Naive thymus-derived CD8-positive, alpha-beta T cell (primary cell): ENCODE results near the gene GREB1. TPM values are rescaled to one million over a fixed set of nuclear protein-coding genes. Genes with fewer than 3 reads are reported as not detected.
A peak's percentile ranks its signal among the peaks of the same experiment; 100 is the strongest.
"Not testable (repeated sequence)": the region's sequence is repeated elsewhere in the genome, so short reads cannot be mapped to it uniquely, and the experiment has no call there.

Experiments used
- ATAC-seq, 2 donors: fragments of 150-1000 bp; cut with Tn5 transposase in 1 of 2; sonication (Bioruptor Pico), chemical (Tn5 transposase) in 1 of 2; 1 replicate in 1 of 2; 2 replicates in 1 of 2; pipeline ENCODE4 v1.10.0; 2021; ENCODE audit warnings: mild to moderate bottlenecking in 2 of 2, moderate library complexity in 2 of 2
- POLR2A ChIA-PET: fragments of 350-600 bp; sonication (Branson Sonifier 250); formaldehyde crosslinking; loops from one replicate; lab custom pipeline; 2021; ENCODE audit warnings: antibody characterized with exemption; lab: Charles Lee
- DNase-seq, 10 donors: peaks; one replicate each; pipeline versions ENCODE4 v3.0.0 to v3.0.0-alpha.2; 2020 to 2022
- H3K27ac Mint-ChIP-seq, 10 donors: one replicate each; pipeline ENCODE4 v1.8.0; 2020 to 2022; ENCODE audit warnings: mild to moderate bottlenecking in 10 of 10, mixed read lengths in 10 of 10, moderate library complexity in 4 of 10, inconsistent platforms in 1 of 10
- H3K27me3 Mint-ChIP-seq, 5 donors: one replicate each; pipeline ENCODE4 v1.8.0; 2021 to 2022; ENCODE audit warnings: mixed read lengths in 5 of 5
- H3K36me3 Mint-ChIP-seq, 3 donors: one replicate each; pipeline ENCODE4 v1.8.0; 2020 to 2022; ENCODE audit warnings: mixed read lengths in 3 of 3, mild to moderate bottlenecking in 2 of 3, inconsistent platforms in 1 of 3
- H3K4me1 Mint-ChIP-seq, 4 donors: one replicate each; pipeline ENCODE4 v1.8.0; 2021 to 2022; ENCODE audit warnings: mixed read lengths in 4 of 4
- H3K4me3 Mint-ChIP-seq, 10 donors: one replicate each; pipeline ENCODE4 v1.8.0; 2020 to 2022; ENCODE audit warnings: mild to moderate bottlenecking in 10 of 10, mixed read lengths in 10 of 10, moderate library complexity in 6 of 10, inconsistent platforms in 1 of 10
- H3K9me3 Mint-ChIP-seq, 9 donors: one replicate each; pipeline ENCODE4 v1.8.0; 2020 to 2022; ENCODE audit warnings: mixed read lengths in 9 of 9, mild to moderate bottlenecking in 3 of 9, inconsistent platforms in 1 of 9, moderate library complexity in 1 of 9
- polyA plus RNA-seq, 3 donors: library from polyadenylated mRNA; unstranded; fragments of 300-500 nt; fragmentation: Illumina TruSeq; gene quantifications; one replicate each; pipeline ENCODE4 v1.2.3, GENCODE V29; 2021
- total RNA-seq, 8 experiments: library from RNA in 2 of 8; stranded (reverse) in 2 of 8; gene quantifications; one replicate each; pipeline ENCODE4 v1.2.3 and lab custom pipeline; 2021 to 2026

GREB1 gene
- total and polyA plus RNA-seq, 5 experiments from 2014 or later = 0.05 to 1.1 (median 0.41) TPM

DNA sequence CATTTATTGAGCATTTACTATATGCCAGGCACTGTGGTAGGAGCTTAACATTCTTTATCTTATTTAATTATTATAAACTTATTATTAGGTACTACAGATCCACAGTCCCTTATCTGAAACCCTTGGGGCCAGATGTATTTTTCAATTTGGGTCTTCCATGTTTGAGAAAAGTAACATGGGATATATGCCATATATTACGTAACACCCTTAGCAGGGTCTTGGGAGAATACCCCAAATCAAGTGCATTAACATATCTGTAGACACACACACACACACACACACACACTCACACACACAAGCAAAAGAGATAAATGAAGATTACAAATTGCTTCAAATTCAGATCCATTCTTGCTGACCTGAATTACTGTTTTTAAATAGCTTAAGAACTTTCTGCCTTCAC is 122.4 kb downstream of the GREB1 start:
- peaks cover 5 to 40% (median 13%) of the 10 kb centered on the region in 5 donors for H3K27me3 Mint-ChIP-seq
- no peaks in the 10 kb centered on the region for H3K9me3 Mint-ChIP-seq
- DNase-seq = no peak
- POLR2A ChIA-PET = no interaction called here
- H3K4me3 Mint-ChIP-seq = no peak overlapping the region
- peaks cover 0 to 1% (median 0%) of the 10 kb centered on the region in 4 donors for H3K4me1 Mint-ChIP-seq
- ATAC-seq = no peak
- H3K36me3 Mint-ChIP-seq = no peaks in the 10 kb centered on the region
- H3K27ac Mint-ChIP-seq = no peak overlapping the region

DNA sequence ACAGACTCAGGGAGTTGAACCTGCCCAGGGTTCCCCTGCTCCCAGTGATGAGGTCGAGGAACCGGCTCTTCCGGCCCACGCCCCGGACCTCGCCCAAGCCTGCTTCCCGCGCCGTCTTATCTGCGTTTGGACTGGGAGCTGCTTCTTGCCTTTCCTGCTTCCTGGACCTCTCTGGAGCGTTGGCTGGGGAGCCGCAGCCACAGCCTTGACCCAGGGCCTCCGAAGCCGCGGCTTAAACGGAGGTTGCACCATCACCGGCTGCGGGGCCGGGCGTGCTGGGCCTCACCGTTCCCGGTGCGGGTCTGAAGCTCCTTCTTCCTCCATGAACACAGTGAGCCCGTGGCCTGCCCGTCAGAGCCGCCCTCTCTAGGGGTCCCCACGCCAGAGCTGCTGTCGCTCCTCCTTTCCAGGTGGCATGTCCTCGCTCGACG is 122.8 kb downstream of the GREB1 start:
- Mint-ChIP-seq H3K4me1 (peaks cover 0 to 1% (median 0%) of the 10 kb centered on the region in 4 donors), H3K4me3 (no peak overlapping the region), H3K36me3 (no peaks in the 10 kb centered on the region), H3K9me3 (peaks cover 0 to under 1% (median 0%) of the 10 kb centered on the region in 9 donors), H3K27me3 (peaks cover 5 to 44% (median 13%) of the 10 kb centered on the region in 5 donors), H3K27ac (no peak overlapping the region)
- DNase-seq = no peak
- ATAC-seq = no peak
- POLR2A ChIA-PET = no interaction called here

DNA sequence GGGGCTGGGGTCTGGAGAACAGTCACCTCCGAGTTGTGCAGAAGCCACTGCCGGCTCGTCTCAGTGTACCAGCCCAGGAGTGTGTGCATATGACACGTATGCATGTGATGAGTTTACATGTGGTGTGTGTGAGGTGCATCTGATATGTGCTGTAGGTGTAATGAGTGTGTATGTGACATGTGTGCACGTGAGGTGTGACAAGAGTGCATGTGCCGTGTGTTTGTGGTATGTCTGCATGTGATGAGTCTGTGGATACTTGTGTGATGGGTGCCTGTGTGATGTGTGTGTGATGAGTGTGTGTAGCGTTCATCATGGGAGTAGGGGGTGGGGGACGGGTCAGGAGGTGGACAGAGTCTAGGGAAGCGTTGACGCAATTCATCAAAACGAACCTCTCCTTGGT is 123.3 kb downstream of the GREB1 start:
- peak overlapping the region in 1 of 10 donors; percentile 40 for H3K27ac Mint-ChIP-seq
- H3K4me3 Mint-ChIP-seq = peak overlapping the region in 1 of 10 donors; percentile 35
- H3K27me3 Mint-ChIP-seq = peaks cover 5 to 49% (median 17%) of the 10 kb centered on the region in 5 donors
- POLR2A ChIA-PET = no interaction called here
- ATAC-seq (no peak), DNase-seq (no peak)
- H3K36me3 Mint-ChIP-seq = peaks cover 2 to 4% (median 2%) of the 10 kb centered on the region in 3 donors
- peaks cover 0 to 1% (median 0%) of the 10 kb centered on the region in 4 donors for H3K4me1 Mint-ChIP-seq
- peaks cover 0 to 6% (median 4%) of the 10 kb centered on the region in 9 donors for H3K9me3 Mint-ChIP-seq

DNA sequence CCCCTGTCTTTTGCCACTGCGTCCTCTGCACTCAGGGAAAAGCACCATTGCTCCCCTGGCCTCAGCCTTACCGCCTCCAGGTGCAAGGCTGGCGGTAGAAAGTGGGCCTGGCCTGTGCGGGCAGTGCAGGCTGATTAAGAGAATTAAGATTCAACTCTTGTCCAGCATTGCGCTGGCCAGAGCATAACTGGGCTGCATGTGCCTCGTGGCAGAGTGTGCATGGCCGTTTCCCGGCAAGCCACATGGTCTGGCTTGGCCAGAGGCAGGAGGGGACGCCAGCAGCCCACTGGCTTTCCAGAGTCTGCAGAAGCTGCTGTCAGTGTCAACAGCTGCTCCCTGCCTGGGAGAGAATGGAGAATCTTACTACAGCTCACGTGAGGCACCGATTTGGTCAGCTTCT is 123.8 kb downstream of the GREB1 start:
- POLR2A ChIA-PET = no interaction called here
- Mint-ChIP-seq H3K9me3 (peaks cover 0 to 10% (median 5%) of the 10 kb centered on the region in 9 donors), H3K27me3 (peaks cover 5 to 51% (median 18%) of the 10 kb centered on the region in 5 donors), H3K4me1 (peaks cover 0 to 1% (median 0%) of the 10 kb centered on the region in 4 donors), H3K36me3 (peaks cover 2 to 6% (median 2%) of the 10 kb centered on the region in 3 donors), H3K27ac (no peak overlapping the region), H3K4me3 (no peak overlapping the region)
- DNase-seq (no peak), ATAC-seq (no peak)

DNA sequence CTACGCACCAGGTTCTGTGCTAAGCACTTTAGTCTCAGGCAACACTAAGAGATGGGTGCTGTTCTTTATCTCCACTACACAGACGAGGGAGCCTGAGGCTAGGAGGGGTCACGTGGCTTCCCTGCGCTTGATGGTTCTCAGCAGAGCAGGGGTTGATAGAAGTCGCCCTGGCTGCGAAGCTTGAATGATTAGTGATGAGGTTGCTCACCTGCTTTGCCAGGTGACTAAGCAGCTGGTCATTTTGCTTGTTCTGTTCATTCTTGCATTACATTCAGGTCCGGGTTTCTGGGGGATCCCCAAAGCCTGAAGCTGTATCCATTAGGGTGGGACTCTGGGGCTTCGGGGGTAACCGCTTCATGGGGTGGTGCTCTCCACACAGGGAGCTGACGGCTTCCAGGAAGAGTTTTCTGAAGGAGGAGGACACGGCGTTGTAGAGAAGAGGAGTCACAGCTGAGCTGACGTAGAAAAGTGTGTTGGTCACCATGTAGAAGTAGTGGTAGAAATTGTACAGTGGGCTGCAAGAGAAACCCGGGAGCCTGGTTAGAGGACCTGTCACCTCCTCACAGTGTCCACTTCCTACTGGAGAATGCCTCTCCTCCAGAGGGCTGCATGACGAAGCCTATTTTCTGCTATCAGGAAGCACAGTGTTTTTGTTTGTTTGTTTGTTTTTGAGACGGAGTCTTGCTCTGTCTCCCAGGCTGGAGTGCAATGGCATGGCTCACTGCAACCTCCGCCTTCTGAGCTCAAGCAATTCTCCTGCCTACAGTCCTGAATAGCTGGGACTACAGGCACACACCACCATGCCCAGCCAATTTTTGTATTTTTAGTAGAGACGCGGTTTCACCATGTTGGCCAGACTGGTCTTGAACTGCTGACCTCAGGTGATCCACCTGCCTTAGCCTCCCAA is 124.6 kb downstream of the GREB1 start:
- ATAC-seq (no peak), DNase-seq (no peak)
- peaks cover 5 to 57% (median 23%) of the 10 kb centered on the region in 5 donors for H3K27me3 Mint-ChIP-seq
- POLR2A ChIA-PET = no interaction called here
- peaks cover 0 to 1% (median 0%) of the 10 kb centered on the region in 4 donors for H3K4me1 Mint-ChIP-seq
- H3K36me3 Mint-ChIP-seq = peaks cover 2 to 11% (median 2%) of the 10 kb centered on the region in 3 donors
- H3K9me3 Mint-ChIP-seq = peaks cover 0 to 19% (median 11%) of the 10 kb centered on the region in 9 donors
- no peak overlapping the region for H3K27ac Mint-ChIP-seq
- peak overlapping the region in 1 of 10 donors; percentile 28 for H3K4me3 Mint-ChIP-seq

DNA sequence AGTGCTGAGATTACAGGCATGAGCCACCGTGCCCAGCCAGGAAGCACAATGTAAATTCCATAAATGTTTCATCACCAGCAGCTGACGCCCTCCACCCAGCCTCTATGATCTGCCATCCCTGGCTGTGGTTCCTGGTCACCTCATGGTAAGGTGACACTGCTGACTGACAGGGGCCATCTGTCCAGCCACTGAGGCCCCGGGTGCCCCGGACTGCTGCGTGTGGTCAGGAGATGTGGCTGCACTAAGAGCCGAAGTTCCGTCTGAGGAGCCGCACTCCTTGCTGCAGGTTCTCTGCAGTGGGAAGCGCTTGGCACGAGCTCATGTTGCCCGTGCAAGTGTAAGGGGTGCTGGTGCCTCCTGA is 125.2 kb downstream of the GREB1 start:
- Mint-ChIP-seq H3K27ac (no peak overlapping the region), H3K9me3 (peaks cover 0 to 22% (median 11%) of the 10 kb centered on the region in 9 donors), H3K4me3 (no peak overlapping the region), H3K4me1 (peaks cover 0 to 1% (median 0%) of the 10 kb centered on the region in 4 donors), H3K27me3 (peaks cover 5 to 63% (median 26%) of the 10 kb centered on the region in 5 donors), H3K36me3 (peaks cover 2 to 11% (median 2%) of the 10 kb centered on the region in 3 donors)
- POLR2A ChIA-PET = no interaction called here
- no peak for ATAC-seq
- DNase-seq = no peak

DNA sequence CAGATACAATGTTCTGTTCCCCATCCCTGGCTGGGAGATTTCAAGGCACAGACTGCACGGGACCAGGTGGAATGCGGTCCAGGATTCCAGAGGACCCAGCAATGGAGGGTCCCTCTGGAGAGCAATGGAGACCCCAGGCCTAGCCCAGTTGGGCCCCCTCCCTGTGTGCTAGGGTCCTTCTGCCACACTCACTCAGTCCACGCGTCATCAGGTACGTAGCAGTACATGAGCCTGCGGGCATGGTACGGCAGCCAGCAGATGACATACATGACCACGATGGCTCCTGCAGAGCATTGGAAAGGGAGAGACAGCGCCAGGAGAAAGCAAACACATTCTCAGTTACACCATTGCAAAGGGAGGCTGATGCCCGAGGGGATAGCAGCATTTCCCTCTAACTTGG is 126.0 kb downstream of the GREB1 start:
- no peak for DNase-seq
- no peak for ATAC-seq
- Mint-ChIP-seq H3K4me3 (no peak overlapping the region), H3K36me3 (peaks cover 2 to 11% (median 2%) of the 10 kb centered on the region in 3 donors), H3K4me1 (peaks cover 0 to 1% (median 0%) of the 10 kb centered on the region in 4 donors), H3K9me3 (peaks cover 0 to 22% (median 11%) of the 10 kb centered on the region in 9 donors), H3K27ac (no peak overlapping the region), H3K27me3 (peaks cover 5 to 63% (median 26%) of the 10 kb centered on the region in 5 donors)
- POLR2A ChIA-PET = no interaction called here

DNA sequence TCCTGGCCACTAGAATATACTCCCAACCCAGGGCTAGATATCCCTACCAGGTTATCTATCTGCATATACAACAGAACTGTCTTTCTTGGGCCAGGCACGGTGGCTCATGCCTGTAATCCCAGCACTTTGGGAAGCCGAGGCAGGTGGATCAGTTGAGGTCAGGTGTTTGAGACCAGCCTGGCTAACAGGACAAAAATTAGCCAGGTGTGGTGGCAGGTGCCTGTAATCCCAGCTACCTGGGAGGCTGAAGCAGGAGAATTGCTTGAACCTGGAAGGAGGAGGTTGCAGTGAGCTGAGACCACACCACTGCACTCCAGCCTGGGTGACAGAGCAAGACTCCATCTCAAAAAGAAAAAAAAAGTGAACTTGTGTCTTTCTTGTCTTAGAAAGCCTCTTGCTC is 126.6 kb downstream of the GREB1 start:
- POLR2A ChIA-PET, H3K4me3 Mint-ChIP-seq, ATAC-seq, DNase-seq, H3K4me1 Mint-ChIP-seq: not testable (repeated sequence)
- Mint-ChIP-seq H3K36me3 (peaks cover 2 to 11% (median 2%) of the 10 kb centered on the region in 3 donors), H3K27ac (peak overlapping the region in 1 of 10 donors; percentile 35), H3K9me3 (peaks cover 0 to 22% (median 11%) of the 10 kb centered on the region in 9 donors), H3K27me3 (peaks cover 5 to 63% (median 26%) of the 10 kb centered on the region in 5 donors)

DNA sequence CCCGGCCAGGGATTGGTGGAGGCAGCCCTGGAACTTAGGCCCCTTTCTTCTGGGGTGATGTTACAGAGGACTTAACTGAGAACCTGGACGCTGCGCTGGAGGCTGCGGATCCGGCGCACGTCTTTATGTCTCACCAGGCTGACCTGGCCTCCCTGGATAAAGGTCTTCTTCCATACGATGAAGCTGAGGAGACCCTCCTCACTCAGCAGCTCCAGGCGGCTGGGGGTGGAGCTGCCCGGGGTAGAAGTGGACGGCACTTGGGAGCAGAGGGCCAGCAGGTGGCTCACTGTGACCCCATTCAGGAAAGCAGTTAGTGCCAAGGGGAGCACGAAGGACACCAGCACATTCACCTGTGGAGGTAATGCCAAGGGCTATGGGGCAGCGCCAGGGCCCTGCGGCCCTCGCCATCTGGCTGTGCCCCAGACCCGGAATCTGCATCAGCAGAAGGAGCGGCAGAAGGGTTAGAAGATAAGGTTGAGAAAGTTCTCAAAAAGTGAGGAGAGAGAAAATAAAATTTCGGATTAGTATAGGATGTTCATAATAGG is 128.1 kb downstream of the GREB1 start:
- Mint-ChIP-seq H3K4me1 (no peaks in the 10 kb centered on the region), H3K27ac (peak overlapping the region in 1 of 10 donors; percentile 88), H3K36me3 (peaks cover 2 to 11% (median 2%) of the 10 kb centered on the region in 3 donors), H3K4me3 (no peak overlapping the region), H3K9me3 (peaks cover 0 to 22% (median 11%) of the 10 kb centered on the region in 9 donors), H3K27me3 (peaks cover 5 to 56% (median 31%) of the 10 kb centered on the region in 5 donors)
- POLR2A ChIA-PET = no interaction called here
- ATAC-seq (no peak), DNase-seq (no peak)

DNA sequence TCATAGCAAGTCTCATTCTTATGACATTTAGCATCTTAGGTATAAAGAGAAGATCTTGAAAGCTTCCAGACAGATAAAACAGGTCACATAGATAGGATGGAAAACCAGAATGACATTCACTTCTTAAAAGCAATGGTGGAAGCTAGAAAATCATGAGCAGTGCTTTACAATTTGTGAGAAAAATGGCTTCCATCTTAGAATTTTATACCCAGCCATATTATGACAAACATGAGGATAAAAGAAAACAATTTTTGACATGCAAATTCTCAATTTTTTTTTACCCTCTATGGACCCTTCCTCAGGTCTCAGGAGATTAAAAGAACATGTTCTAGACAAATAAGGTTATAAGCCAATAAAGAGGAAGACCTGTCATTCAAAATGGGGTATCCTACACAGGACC is 129.0 kb downstream of the GREB1 start:
- no peak overlapping the region for H3K4me3 Mint-ChIP-seq
- peaks cover 0 to 22% (median 11%) of the 10 kb centered on the region in 9 donors for H3K9me3 Mint-ChIP-seq
- no peak for DNase-seq
- peaks cover 3 to 55% (median 35%) of the 10 kb centered on the region in 5 donors for H3K27me3 Mint-ChIP-seq
- POLR2A ChIA-PET = interaction anchor here (0.6 kb wide), 1 partner anchor 1063 kb away, joined by 3 read pairs; no protein-coding TSS in a partner anchor
- H3K4me1 Mint-ChIP-seq = no peaks in the 10 kb centered on the region
- H3K36me3 Mint-ChIP-seq = peaks cover 2 to 11% (median 2%) of the 10 kb centered on the region in 3 donors
- no peak overlapping the region for H3K27ac Mint-ChIP-seq
- no peak for ATAC-seq

DNA sequence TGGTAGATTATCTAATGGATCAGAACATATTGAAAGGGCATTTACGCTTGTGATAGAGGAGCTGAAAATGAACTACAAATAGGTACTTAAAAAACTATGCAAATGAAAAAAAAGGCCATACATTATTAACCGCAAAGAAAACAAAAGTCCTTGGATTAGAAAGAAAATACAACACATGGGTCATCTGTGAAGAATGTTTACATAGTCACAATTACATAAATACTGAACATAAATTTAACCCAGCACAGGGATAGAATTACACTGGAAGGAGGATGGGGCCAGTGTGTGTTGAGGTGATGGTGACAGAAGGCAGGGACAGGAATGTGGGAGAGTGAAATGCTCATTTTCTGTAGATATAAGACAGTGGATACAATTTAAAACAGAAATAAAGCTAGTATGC is 129.6 kb downstream of the GREB1 start:
- Mint-ChIP-seq H3K27me3 (peaks cover 6 to 55% (median 37%) of the 10 kb centered on the region in 5 donors), H3K9me3 (peaks cover 0 to 22% (median 11%) of the 10 kb centered on the region in 9 donors), H3K27ac (no peak overlapping the region), H3K4me1 (no peaks in the 10 kb centered on the region), H3K36me3 (peaks cover 2 to 11% (median 2%) of the 10 kb centered on the region in 3 donors), H3K4me3 (no peak overlapping the region)
- ATAC-seq (no peak), DNase-seq (no peak)
- POLR2A ChIA-PET = no interaction called here

DNA sequence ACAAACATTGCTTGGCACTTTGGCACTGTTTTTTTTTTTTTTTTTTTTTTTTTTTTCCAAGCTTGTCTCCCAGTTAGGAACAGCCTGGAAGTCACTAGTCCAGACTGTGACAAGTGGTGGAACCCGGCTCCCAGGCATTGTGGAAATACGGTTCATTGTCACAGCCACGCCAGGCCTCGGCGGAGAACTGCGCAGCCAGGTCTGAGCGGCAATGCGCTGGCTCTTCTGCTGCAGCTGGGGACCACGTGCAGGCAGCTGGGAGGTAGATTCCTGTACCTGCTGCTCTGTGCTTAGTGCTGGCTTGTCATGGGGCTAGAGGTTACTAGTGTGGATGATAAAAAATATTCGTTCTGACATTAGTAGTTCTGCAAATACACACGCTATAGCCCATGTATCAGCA is 131.2 kb downstream of the GREB1 start:
- Mint-ChIP-seq H3K36me3 (peaks cover 2 to 12% (median 2%) of the 10 kb centered on the region in 3 donors), H3K27me3 (peaks cover 9 to 51% (median 32%) of the 10 kb centered on the region in 5 donors), H3K4me1 (peaks cover 0 to 3% (median 0%) of the 10 kb centered on the region in 4 donors), H3K9me3 (peaks cover 0 to 22% (median 11%) of the 10 kb centered on the region in 9 donors), H3K27ac (no peak overlapping the region), H3K4me3 (no peak overlapping the region)
- POLR2A ChIA-PET = no interaction called here
- ATAC-seq (no peak), DNase-seq (no peak)
